NK-92 (cell line): ENCODE data around the gene SYNE2.

Experiments used
- DNase-seq: peaks from one replicate; lab custom pipeline; 2025; ENCODE audit not compliant: unreplicated experiment; lab: John Stamatoyannopoulos, UW

SYNE2 gene

DNA sequence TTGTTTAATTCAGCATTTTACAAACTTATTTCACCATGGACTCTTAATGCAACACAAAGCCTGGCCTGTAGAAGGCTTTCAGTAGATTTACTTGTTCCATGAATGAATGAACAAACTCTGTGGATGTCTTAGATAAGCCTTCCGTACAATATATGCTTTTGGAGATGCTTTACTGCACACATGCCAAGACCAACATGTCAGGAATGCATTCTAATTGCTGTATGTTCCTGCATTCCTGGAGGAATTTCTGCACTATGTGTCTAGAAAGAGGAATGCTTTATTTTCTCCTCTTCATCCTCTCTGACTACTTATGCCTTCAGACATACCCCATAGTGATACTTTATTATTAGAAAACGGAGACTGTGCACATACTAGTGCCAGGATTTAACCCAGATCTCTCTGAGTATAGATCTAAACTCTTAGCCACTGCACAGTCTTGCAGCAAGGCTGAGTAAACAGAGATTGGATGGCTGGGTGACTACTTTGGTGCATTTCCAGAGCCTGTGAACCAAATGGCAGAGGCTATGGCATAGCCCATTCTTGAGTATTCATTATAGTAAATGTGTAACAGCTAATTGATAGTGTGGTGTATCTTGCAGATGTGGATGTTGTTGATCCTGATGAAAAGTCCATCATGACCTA, 108.2 kb downstream of the SYNE2 start:
- DNase-seq, result no peak

- DNase-seq, result no peak
These were observed 110.1 kb downstream of the SYNE2 start for GRCh38 chr14:63962906-63963305.

DNA sequence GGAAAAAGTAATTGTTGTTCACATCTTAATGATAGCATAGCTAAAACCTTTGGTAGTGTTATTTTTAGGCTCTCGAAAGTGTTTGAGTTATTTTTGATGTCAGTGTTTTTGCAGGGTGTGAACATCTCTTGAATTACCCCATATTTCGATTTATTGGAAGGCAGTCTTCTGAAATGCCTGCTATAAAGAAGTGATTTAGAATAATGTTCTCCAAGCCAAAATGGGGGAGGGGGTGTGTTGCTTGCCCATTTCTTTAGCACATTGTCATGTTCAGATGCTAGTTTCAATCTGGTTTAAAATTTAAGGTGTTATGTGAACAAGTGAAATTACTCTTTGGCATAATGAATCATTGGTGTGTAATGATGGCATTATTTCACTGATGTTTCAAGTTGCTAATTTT, 110.6 kb downstream of the SYNE2 start:
- no peak for DNase-seq

GRCh38 chr14:63964113-63964512, 111.3 kb downstream of the SYNE2 start:
- DNase-seq, result no peak

DNA sequence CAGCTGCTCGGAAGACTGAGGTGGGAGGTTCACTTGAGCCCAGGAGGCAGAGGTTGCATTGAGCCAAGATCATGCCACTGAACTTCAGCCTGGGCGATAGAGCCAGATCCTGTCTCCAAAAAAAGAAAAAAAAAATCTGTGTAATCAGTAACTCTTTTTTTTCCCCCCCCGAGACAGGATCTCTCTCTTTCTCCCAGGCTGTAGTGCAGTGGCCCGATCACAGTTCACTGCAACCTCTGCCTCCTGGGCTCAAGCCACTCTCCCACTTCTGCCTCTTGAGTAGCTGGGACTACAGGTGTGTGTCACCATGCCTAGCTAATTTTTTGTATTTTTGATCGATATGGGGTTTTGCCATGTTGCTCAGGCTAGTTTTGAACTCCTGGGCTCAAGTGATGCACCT, 113.6 kb downstream of the SYNE2 start:
- no peak for DNase-seq

DNA sequence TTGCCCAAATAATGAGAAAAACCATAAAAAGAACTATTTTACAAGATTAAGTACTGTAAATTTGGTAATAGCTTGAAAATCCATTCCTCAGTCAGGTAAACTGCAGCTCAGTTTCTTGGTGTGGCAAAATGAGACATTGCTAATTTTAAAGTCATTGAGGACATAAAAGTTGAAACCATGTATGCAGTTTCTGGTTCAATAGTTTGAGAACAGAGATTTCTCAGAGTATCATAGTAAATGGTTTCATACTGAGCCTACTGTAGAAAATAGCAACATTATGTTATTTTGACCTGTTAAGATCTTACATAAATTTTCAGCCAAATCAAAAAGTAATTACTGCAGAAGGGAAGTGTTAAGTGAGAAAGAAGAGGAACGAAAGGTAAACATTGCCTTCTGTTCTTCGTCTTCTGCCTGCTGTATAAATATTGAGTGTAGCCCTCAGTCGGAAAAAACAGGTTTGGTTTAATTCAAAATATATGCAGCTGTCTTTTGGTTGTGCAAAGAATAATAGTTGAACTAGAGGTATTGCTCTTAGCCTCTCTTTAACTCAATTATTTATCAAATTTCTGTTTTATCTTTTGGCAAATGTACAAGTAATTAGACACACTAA, 119.6 kb downstream of the SYNE2 start:
- no peak for DNase-seq

DNA sequence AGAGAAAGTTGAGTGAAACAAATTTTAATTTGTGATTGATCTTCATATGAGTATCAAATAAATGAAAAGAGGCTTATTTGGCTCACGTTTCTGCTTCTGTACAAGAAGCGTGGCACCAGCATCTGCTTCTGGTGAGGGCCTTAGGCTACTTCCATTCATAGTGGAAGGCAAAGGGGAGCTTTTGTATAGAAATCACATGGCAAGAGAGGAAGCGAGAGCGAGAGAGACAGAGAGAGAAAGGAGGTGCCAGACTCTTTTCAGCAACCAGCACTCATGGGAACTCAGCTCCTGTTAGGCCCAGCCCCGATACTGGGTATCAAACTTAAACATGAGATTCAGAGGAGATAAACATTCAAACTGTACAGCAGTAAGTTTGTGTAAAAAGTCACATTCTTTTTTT, 121.4 kb downstream of the SYNE2 start:
- DNase-seq, result no peak

DNA sequence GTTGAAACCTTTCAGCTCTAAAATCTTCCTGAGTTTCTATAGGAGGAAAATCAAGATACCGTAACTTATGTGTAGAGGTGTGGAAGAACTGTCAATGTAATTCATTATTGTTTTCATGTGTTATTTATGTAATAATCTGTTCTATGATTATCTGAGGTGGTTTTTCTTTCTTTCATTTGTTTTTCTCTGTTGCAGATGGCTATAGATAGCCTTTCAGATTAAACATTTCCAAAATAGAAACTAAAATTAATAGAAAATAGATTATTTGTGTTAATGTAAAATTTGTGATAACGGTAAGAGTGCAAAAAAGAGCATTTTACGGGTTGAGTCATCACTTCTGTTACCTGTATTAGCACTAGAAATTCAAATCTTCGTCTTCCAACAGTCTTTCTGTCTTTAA, 128.8 kb downstream of the SYNE2 start:
- DNase-seq, result no peak

DNA sequence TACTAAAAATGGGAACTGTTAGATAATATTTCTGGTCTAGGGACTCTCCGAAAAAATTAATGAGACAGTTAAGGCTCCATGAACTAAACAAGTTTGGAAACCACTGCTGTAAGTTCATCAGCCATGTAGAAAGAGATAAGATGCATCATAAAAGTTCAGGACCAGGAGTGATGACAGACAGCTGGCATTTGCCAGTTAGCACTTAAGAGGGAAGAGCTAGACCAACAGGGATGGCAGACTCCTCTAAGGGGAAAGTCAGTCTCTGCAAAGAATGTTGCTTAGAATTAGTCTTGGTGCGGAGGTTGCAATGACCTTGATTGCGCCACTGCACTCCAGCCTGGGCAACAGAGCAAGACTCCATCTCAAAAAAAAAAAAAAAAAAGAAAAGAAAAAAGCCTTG, 129.4 kb downstream of the SYNE2 start:
- no peak for DNase-seq

- no peak for DNase-seq
These were observed 129.8 kb downstream of the SYNE2 start for GRCh38 chr14:63982629-63983028.

- no peak for DNase-seq
These were observed 134.2 kb downstream of the SYNE2 start for GRCh38 chr14:63986789-63987533.

GRCh38 chr14:63988579-63988978, 135.8 kb downstream of the SYNE2 start:
- no peak for DNase-seq

- DNase-seq, result no peak
These were observed 139.0 kb downstream of the SYNE2 start for GRCh38 chr14:63991833-63992232.

- no peak for DNase-seq
These were observed 140.1 kb downstream of the SYNE2 start for GRCh38 chr14:63992858-63993257.

DNA sequence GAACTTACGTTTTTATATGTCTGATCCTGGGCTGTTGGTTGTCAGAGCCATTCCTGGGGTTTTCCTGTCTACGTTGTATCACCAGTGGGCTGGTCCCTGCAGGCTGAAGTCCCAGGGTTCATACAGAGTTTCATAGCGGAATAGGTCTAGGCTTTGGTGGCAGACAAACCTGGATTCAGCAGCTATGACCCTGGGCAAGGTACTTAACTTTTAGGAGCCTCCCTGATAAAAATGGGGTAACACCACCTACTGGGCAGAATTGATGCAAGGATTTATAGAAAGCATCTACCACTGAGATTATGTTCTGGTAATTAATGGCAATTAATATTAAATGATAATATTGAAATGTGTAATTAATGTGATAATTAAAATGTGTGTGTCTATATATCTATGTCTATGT, 141.2 kb downstream of the SYNE2 start:
- DNase-seq, result no peak

DNA sequence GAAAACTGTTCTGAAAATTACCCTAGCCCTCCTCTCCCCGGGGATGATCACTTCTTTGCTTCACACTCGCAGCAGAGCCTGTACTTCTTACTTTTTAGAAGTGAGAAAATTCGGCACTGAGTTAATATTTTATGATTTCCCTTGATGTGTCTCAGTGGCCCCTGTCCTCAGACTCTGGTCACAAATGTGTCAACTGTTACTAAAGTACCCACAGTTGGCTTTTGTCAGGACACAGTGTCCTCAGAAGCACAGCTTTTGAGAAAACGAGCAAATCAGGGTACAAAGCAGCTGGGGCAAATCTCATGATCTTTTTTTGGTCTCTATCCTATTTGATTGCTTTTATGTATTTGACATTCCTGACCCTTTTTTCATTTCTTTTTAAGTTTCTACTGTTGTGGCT, 142.5 kb downstream of the SYNE2 start:
- no peak for DNase-seq

GRCh38 chr14:63996016-63996415, 143.2 kb downstream of the SYNE2 start:
- DNase-seq, result no peak

- DNase-seq, result no peak
These were observed 143.9 kb downstream of the SYNE2 start for GRCh38 chr14:63996625-63997220.

DNA sequence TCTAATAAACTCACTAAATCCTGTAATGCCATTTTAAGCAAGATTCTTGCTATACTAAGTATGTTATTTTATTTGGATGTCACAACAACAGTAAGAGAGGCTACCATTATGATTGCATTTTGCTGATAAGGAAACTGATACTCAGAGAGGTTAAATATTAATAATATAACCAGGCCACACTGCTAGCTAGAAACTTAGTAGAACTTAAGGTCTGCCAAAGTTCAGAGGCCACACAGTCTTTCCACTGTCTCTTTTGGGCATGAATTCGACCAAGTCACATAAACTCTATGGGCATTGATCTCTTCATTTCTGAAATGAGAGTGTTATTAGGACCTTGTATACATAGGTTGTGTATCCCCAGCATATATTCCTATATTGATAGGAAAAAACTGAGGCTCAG, 147.9 kb downstream of the SYNE2 start:
- no peak for DNase-seq

DNA sequence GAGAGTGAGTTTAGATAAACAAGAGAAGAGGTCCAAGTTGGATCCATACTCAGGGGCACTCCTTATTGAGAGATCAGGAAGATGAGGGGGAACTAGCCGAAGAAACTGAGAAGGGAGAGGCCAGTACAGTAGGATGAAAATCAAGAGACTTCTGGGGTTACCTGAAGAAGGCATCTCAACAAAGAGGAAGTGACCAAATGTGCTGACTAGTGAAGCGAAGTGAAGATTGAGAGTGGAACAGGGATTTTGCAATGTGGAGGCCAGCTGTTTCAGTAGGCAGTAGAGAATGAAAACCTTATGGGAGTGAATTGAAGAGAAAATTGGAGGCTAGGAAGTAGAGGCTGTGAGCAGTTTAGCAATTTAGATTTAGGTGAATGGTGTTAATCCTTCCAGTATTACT, 153.0 kb downstream of the SYNE2 start:
- DNase-seq, result no peak

DNA sequence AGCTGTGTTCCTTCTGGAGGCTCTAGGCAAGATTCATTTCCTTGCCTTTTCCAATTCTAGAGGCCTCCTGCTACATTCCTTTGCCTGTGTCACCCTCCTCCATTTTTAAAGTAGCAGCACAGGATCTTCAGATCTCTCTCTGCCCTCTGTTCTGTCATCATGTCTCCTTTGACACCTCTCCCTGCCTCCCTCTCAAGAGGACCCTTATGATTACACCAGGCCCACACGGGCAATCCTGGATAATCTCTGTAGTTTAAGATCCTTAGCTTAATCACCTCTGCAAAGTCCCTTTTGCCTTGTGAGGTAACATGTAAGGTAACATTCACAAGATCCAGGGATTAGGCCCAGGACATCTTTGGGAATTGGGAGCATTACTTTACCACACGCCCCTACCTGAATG, 155.2 kb downstream of the SYNE2 start:
- no peak for DNase-seq

DNA sequence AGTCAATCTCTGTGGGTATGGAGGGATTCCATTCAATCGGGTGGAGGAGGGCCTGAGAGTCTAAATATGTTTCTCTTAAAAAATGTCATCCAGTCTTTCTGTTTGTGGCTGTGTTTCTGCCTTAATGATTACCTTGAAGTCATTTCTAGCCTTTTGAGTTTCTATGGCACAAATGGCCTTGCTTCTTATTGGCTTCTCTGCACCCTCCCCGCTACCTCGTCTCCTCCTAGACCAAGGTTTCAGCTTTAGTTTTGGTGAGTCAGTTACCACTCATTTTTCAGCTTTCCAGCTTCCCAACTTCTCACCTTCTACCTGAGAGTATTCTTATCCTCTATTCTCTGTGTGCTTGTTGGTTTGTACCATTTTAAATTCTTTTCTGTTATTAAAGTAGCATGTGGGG, 159.2 kb downstream of the SYNE2 start:
- DNase-seq, result no peak
